SK-N-SH (cell line): Measurements from ENCODE around the gene TNNT2.

Source experiments
- CTCF ChIP-seq: fragments of 200-600 bp; sonication (generic); IDR thresholded peaks from 2 replicates; pipeline ENCODE4 v1.6.1; 2017; ENCODE audit warnings: antibody characterized with exemption, mild to moderate bottlenecking, moderate library complexity
- RAD21 ChIP-seq: IDR thresholded peaks from 2 replicates; pipeline ENCODE4 v1.6.1; 2012; ENCODE audit warnings: mild to moderate bottlenecking, low read length

GRCh38 chr1:201353186-201353940, 24.1 kb downstream of the TNNT2 start:
- TF ChIP-seq RAD21, result no peak
- no peak for TF ChIP-seq CTCF
